UCSD-AML1 (cell line): ENCODE results near the gene EVI2B.
"Not testable (repeated sequence)": the region's sequence is repeated elsewhere in the genome, so short reads cannot be mapped to it uniquely, and the experiment has no call there.

ENCODE experiments used
- DNase-seq: peaks from one replicate; lab custom pipeline; 2025; ENCODE audit not compliant: unreplicated experiment; lab: John Stamatoyannopoulos, UW

The EVI2B gene

DNA sequence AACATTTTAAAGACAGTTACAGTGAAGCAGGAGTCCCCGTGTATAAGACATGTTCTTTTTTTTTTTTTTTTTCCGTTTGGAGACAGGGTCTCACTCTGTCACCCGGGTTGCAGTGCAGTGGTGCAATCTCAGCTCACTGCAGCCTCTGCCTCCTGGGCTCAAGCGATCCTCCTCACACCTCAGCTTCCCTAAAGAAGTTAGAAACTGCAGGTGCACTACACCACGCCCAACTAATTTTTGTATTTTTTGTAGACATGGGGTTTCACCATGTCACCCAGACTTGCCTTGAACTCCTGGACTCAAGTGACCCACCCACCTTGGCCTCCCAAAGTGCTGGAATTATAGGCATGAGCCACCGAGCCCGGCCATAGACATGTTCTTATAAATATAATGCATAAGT, 3.0 kb downstream of the EVI2B start:
- no peak for DNase-seq

DNA sequence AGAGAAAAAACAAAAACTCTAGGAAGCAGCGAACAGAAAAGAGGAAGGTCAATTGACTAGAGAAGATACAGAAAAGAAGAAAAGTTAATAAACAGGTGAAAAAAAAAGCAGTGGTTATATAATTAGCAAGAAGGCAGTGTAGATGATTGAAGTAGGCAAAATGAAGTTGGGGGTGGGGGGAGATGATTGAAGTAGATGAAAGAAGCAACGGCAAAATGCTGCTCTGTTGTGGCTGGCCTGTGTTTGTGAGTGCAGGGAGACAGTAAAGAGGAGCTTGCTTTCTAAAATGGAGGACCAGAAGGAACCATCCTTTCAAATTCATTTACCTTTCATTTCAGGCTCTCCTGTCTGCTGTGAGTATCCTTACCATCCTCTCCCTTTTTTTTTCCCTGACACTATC, 3.6 kb downstream of the EVI2B start:
- DNase-seq: no peak

DNA sequence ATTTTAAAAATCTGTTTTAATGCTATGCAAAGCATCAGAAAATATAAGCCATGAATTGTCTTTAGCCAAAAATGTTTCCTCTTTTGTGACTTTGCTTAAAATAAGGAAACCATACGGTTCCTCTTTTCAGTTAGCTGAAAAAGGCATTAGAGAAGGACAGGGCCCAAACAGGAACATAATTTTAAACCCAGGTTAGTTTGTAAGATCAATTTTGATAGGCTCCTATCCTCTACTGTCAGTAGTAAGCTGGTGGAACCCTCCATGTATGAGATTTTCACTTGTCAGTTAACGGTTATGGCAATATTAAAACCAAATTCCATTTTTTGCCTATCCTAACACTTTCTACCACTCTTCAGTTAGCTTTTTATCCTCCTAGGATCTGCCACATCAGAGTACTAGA, 4.3 kb downstream of the EVI2B start:
- no peak for DNase-seq

DNA sequence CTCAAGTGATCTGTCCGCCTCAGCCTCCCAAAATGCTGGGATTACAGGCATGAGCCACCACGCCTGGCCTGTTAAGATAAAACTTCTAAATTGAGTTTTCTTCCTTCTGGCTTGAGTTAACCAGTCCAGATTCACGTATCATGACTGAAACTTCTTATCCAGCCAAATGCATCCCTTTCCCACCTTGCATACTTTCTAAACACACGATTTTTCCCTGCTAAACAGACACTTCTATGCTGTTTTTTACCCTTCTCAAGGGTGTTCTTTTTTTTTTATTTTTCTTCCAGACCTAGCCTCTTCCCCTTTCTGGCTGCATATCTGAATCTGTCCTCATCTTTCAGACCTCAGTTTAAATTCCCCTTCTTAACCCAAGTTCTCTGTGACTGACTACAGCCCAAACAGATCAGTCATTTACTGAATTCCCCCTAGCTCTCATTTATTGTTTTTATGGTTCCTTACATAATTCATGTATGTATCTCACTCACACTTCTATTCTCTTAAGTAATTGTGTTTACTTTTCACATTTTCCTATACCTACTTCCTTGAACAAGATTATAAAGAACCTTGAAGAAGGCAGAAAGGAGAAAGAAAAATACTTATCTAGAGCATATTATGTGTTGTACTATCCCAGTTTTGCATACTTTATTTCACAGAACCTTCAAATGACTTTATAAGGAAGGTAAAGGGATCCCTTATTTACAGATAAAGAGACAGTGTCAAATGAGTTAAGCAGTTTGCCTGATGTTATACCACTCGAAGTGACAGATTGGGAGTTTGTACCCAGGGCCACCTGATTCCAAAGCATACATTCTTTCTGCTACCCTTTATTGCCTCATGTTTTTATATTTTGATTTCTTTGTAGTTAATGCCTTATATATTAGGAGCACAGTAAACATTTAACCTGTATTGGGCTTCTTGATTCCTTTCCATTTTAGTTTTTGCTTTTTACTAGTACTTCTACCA, 5.2 kb downstream of the EVI2B start:
- DNase-seq: no peak

DNA sequence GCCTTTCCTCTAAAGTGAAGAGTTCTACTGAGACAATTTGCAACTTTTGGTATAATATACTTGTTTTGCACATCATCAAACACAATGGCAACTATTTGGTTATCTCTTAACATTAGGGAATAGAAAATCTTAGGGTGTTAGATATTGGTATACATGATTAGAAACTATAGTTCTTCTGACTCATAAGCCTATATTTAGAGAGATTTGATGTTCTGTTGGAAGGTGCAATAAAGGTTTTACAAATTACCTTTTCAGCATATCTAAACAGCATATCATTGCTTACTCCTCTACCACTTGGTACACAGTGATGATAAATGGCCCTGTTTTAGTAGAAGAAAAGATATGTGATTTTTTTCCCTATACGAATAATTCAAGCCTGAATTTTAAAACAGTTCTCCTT, 6.2 kb downstream of the EVI2B start:
- no peak for DNase-seq

DNA sequence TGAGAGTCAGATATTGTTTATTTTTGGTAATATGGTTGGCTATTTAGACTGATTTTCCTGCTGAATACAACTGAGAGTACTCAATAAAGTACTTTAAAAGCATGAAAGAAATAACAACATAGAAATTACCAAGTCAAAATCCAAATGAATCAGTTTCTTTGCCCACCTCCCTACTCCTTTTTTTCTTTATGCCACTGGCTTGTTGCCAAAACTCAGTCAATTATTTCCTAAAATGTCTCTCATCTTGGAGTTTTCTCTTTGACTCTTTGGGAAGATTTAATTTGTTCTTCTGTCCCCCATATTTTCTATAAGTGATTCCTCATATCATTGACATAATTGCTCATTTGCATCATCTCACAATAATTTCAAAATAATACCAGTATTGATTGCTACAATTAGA, 14.2 kb downstream of the EVI2B start:
- DNase-seq: no peak

DNA sequence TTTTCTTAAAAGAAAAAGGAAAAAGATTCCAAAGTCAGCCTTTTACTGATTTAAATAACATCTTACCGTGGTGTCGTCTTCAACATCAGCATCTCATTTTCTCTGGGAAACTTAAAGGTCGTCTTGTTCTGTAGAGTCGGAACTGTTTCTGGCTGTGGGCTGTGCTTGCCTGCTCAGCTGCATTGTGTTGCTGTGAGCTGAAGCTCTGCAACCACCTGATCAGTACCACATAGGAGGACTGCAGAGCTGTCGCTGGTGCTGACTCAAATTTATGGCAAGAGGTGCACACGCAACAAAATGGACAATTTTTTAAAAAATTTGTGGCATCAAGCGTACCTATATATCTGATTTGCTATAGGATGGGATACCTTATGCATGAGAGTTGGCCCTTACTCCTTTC, 16.8 kb downstream of the EVI2B start, which contains the start of gene OMG:
Gene OMG, minus strand, starts transcription at position 150 of the 400 bp plus-strand sequence. CDS start 908 bp downstream, outside the sequence.
- DNase-seq: no peak

DNA sequence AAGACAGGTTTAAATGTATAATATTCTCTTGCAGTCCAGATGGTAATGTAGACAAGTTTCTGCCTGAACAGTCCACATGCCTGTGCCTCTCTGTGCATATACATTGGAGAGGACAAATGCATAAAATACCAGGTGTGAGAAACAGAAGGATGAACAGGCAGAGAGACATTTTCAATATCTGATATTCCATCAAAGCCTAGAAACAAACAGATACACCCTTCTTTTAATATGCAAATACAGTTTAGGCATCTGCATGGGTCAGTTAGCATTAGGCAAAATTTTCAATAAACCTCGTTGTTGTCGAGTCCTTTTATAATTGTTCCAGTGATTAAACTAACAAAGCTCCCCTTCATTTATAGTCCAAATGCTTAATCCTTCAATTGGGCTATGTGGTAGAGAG, 17.7 kb downstream of the EVI2B start:
- no peak for DNase-seq

DNA sequence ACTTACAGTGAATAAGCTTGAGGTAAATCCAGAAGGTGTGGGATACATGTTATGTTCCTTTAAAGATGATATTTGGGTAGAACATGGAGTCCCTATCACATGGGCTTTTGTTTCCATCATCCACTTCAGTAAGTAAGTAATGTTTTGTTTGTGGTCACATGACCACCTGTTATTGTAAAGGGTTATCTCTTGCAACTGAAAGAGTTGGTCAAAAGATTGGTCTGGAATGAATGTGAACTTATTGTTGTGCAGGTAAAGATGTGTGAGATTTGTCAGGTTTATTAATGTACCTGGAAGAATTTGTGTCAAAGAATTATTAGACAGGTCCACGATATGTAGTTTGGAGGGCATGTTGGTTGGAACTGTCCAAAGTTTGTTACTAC, 18.4 kb downstream of the EVI2B start:
- DNase-seq: no peak

DNA sequence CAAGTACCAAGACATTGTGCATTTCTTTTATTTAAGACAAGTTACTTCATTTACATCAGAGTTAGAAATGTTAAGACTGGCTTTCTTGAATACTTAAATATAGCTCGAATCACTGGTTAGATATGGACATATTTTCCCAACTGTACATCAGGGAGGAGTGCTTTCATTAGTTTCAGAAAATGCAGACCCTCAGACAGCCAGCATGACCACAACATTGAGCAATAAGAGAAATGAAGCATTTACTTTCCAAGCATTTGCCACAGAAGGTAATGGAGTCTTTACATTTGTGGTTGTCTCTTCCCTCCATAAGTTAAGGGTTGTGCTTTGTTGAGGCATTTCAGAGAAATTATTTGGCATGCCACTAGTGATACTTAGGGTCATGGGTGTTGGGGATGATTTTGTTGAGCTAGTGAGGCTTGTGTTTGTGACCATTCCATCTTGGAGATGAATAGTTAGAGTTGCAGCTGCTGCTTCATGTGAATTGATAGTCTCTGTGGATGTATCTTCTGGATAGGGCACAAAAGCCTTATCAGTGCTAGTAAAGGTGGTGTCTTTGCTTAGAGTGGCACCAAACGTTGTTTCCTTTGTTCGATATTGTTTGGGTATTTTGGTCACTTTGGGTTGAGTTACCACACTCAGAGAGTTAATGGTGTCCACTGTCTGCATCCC, 18.9 kb downstream of the EVI2B start:
- no peak for DNase-seq

DNA sequence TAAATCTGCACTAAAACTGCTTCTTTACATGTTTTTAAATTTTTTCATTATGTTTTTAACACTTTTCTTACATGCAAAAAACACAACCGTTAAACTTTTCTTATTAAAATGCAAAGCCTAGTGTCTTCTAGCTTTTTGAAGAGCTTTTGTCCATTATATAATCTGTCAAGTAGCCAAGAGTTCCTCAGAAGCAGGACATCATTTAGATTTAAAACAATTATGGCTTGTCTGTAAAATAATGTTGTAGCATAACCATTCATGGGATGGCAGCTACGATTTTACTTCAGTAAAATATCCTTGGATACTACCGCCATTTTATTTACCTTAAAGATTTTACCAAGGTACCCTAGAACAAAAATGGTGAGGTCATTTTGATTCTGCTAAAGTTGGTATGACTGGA, 19.6 kb downstream of the EVI2B start:
- DNase-seq: no peak

DNA sequence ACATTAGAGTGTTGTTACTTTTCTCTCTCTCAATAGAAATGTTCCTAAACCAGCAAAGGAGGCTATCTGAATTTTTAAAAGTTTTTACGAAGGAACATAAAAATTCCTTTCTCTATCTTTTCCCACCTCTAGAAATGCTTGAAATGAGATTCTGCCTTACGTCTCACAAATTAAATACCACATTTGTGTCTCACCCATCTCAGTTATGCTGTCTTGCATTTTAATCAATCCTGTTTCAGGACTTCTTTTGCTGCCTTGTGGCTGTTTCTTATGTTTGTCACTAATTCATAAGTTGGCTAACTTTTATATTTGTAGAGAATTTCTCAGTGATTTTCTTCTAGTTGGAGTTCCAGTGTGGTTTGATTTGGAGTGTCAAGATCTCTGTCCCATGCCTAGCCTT, 20.3 kb downstream of the EVI2B start:
- DNase-seq: no peak

DNA sequence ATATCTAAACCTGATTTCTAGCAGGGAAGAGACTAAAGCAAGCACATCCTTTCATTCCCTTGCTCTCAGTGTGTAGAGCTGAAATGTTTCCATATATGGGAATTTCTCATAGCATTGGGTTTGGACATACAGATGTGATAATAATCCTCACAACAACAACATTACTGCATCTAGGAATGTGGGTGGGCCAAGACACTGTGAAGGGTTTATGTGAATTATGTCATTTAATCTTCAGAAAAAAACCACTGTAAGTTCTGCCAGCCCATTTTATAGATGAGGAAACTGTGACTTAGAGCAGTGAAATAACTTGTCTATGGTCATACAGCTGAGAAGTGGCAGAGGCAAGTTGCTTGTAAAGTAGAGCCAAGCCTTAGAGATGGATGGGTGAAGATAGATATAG, 22.0 kb downstream of the EVI2B start:
- DNase-seq: no peak

DNA sequence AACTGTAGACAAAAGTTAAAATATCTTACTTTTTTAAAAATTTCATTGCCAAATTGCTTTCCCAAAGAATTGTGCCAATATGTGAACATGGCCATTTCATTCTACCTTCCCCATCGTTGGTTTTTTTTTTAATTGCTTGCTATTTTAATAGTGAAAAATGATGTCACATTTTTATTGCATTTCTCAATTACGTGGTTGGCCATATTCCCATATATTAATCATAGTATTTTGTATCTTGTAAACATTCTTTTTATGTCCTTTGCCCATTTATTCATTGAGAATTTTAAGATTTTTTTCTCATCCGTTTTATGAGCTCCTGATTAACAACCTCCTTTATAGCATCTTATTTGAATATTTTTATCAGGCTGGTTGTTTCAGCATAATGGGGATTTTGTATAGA, 24.1 kb downstream of the EVI2B start:
- no peak for DNase-seq

DNA sequence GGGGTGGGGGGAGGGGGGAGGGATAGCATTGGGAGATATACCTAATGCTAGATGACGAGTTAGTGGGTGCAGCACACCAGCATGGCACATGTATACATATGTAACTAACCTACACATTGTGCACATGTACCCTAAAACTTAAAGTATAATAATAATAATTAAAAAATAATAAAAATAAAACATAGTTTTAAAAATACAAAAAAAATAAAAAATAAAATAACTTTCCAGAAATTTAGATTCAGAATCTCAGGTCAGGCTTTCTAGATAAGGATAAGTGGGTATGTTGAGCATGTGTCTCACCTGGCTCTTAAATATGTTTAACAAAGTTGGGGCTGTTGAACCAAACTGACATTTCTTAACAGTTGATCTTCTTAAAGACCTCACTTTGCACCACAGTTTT, 25.9 kb downstream of the EVI2B start:
- DNase-seq: not testable (repeated sequence)

DNA sequence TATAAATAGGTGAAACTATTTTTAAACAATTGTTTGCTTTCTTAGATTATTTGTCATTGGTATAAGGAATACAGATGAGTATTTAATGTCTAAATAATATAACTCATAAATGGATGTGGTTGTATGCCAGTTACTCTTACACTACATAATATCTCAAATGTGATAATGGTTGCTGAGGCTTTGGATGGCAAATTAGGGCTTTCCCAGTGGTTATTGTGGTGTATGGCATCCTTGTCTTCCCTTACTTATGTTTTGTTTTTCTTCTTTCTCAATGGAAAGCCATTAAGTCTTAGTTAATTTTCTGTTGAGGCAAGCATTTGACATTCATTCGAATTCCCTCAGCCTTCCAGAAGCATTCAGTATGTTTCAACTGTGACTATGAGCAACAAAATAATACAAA, 27.3 kb downstream of the EVI2B start:
- no peak for DNase-seq

DNA sequence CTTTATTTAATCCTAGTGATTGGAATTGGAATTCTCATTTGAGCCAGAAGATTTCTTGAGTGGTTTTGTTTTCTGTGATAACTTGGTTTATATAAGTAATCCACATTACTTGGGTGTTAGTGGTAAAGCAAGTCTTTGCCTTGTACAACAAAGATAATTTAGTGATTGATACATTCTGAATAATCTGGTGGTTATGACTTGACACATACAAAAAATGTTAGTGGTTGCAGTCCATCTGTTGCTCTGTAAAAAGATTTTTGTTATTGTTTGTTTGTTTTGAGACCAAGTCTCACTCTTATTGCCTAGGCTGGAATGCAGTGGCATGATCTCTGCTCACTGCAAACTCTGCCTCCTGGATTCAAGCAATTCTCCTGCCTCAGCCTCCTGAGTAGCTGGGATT, 30.0 kb downstream of the EVI2B start:
- DNase-seq: no peak

DNA sequence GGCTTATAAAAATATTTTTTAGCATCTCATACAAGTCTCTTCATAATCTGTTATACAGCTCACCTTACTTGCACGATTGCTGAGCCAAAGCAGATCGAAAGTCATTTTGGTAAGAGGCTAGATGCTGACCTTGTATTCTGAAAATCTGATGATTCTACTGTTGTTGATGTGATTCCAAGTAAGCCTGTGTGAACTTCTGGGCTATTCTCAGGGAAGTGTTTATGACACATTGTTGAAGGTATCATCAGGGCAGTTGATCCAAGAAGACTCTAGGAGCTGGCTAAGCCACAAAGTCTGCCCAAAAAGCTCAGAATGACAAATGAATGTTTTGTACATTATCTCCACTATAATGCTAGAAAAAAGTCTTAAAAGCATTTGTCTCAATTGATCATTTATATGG, 32.8 kb downstream of the EVI2B start:
- DNase-seq: no peak

DNA sequence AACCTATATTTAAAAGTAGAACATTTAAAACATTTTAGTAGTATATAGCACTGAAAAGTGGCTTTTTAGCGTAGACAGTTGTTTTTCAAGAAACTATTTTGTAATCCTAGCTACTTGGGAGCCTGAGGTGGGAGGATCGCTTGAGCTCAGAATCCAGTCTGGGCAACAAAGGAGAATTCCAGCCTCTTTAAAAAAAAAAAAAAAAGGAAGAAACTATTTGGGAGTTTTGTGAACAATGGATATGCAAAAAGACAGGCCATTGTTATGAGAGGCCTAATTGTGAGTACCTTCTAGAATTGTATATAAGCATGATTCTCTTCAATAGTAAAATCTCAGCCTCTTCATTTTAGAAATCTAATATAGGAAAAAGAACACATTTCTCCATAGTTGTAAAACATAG, 34.5 kb downstream of the EVI2B start:
- no peak for DNase-seq

DNA sequence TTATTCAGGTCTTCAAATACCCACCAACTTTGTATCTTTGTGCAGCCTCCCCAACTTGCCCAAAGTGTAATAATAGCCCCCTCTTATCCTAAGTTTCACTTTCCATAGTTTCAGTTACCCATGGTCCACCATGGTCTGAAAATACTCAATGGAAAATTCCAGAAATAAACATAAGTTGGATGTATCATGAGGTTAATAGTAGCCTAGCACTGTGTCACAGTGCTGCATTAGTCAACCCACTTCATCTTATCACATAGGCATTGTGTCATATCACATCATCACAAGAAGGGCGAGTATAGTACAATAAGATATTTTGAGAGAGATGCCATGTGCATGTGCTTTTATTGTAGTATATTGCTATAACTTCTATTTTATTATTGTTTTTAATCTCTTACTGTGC, 38.7 kb downstream of the EVI2B start:
- DNase-seq: no peak

DNA sequence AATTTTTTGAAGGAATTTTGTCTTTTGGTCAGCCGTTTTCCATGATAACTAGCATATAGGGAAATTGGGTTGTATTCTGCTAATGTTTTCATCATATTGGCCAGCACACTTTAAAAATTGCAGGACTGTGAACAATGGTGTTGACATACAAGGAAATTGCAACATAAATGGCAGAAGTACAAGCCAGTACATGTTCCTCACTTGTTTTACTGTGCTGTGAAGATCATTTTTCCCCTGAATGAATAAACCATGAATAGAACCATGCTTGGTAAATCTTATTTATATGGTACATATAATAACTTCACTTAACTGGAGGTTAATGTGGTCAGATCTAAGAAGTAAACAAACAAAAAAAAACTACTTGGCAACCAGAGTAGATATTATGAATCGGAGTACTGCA, 39.6 kb downstream of the EVI2B start:
- DNase-seq: no peak

DNA sequence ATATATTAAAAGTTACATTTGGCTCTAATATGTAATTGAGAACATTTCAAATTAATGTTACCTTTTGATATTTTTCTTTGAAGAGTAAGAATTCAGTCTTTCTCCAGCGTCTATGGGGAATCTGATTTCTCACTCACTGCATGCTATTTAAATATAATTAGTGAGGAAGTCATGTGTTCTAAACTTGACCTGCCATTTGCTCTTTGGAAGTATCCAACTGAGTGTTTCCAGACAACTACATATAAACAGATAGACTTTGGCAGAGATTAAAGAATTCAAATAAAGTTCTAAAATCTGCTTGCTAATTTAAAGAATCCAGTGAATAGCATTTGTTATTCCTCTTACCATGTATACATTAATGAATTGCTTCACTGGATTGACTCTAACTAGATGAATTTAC, 40.3 kb downstream of the EVI2B start:
- no peak for DNase-seq
